Pulmonary artery endothelial cell (primary cell): ENCODE data around the gene TP53TG3. TPM values are rescaled to one million over a fixed set of nuclear protein-coding genes. Genes with fewer than 3 reads are reported as not detected.
"Not testable (repeated sequence)": the region's sequence is repeated elsewhere in the genome, so short reads cannot be mapped to it uniquely, and the experiment has no call there.

Source experiments
- DNase-seq: peaks from one replicate; pipeline ENCODE4 v3.0.0-alpha.2; 2011; ENCODE audit warnings: low read depth, low spot score
- total RNA-seq: library from RNA; depleted of rRNA; stranded (reverse); fragments of >200 nt; gene quantifications from 2 replicates; pipeline ENCODE4 v1.2.3, GENCODE V29; 2014

TP53TG3 gene, protein sequence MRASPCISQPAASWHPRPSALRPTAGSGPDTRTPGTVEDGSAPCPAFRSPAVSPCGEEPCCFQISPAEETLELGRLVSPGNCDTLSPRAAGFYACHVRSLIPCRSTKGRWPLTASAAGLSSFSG
- 0.49 TPM in 1 of 2 replicates, not detected in the other for total RNA-seq

DNA sequence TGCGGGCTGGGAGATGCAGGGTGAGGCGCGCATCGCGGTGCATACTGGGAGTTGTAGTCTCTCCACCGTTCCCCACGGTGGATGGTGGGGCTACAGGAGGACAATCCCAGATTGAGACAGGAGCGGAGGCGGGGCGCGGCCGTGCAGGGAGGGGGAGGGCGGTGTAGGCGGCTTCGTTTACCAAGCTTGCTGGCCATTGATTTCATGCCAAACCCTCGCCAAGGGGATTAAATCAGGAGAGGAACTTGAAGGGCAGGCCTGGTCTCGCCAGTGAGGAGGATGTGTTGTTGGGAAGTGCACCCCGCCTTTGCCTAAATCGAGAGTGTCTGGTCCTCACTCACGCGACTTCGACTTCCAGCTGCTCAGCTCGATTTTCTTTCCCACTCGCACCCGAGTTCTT is at the start of gene TP53TG3:
Gene TP53TG3, minus strand, starts transcription at position 101 of the 400 bp plus-strand sequence. Its CDS starts 68 bp downstream, at position 33.
- not testable (repeated sequence) for DNase-seq

- not testable (repeated sequence) for DNase-seq
Measured at GRCh38 chr16:32650876-32651275, 25.1 kb downstream of the TP53TG3 start.

GRCh38 chr16:32647562-32647961 is 28.4 kb downstream of the TP53TG3 start:
- DNase-seq = not testable (repeated sequence)

DNA sequence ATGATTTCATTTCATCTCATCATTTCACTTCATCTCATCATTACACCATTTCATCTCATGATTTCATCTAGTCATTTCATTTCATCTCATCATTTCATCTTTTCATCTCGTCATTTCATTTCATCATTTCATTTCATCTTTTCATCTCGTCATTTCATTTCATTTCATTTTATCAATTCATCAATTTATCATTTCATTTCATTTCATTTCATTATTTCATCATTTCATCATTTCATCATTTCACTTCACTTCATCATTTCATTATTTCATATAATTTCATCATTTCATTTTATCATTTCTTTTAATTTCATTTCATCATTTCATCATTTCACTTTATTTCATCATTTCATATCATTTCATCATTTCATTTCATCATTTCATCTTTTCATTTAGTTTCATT is 29.2 kb downstream of the TP53TG3 start:
- not testable (repeated sequence) for DNase-seq

- DNase-seq = not testable (repeated sequence)
Measured at GRCh38 chr16:32646177-32646576, 29.8 kb downstream of the TP53TG3 start.

- DNase-seq = not testable (repeated sequence)
Measured at GRCh38 chr16:32645278-32645908, 30.6 kb downstream of the TP53TG3 start.

DNA sequence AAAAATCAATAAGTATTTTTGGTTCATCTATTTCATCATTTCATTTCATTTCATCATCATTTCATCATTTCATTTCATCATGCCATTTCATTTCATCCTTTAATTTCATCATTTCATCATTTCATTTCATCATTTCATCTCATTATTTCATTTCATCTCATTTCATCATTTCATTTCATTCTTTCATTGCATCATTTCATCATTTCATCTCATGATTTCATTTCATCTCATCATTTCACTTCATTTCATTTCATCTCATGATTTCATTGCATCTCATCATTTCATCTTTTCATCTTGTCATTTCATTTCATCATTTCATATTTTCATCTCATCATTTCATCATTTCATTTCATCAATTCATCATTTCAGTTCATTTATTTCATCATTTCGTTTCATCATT is 31.2 kb downstream of the TP53TG3 start:
- not testable (repeated sequence) for DNase-seq

DNA sequence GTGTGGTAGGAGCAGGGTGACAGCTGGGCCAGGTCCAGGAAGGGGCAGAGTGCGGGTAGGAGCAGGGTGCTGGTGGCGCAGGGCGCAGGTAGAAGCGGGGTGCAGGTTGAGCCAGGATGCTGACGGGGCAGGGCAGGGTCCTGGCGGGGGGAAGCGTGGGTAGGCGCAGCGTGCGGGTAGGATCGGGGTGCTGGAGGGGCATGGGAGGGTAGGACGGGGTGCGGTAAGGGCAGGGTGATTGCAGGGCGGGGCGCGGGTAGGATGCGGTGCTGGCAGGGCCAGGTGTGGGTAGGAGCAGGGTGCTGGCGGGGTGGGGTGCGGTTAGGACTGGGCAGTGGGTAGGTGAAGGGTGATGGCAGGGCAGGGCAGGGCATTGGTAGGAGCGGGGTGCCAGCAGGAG is 38.4 kb downstream of the TP53TG3 start:
- not testable (repeated sequence) for DNase-seq

DNA sequence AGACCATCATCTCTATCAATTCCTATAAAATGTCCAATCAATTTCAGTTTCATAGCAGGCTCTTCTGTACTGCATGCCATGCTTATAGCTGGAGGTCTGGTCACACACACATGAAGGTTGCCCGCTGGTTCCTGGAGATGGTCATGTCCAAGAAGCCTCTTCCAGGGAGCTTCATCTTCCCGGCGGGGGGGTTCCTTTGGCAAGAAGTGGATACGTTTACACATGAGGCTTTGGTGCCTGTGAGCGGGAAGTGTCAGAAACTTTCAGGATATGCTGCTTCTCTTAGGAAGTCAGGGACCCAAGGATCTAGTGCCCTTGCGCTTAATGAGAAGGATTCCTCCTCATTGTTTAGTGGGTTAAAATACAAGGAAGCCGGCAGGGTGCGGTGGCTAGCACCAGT is 43.9 kb downstream of the TP53TG3 start:
- DNase-seq = not testable (repeated sequence)
